HL-60 (cell line): ENCODE data around the gene YWHAQ.

Experiments used
- DNase-seq, 2 experiments: peaks; one replicate each; pipeline ENCODE4 v3.0.0-alpha.2; 2010 to 2020; ENCODE audit warnings: low read depth in 1 of 2, low spot score in 1 of 2
- H3K27ac ChIP-seq: fragments of 250-450 bp; sonication (Bioruptor Pico); replicated peaks from 2 replicates; pipeline ENCODE4 v1.5.1; 2020; ENCODE audit warnings: mild to moderate bottlenecking, moderate library complexity
- H3K27me3 ChIP-seq: fragments of 250-450 bp; sonication (Bioruptor Pico); 2 replicates; pipeline ENCODE4 v1.5.1; 2021; ENCODE audit warnings: mild to moderate bottlenecking, moderate library complexity; ENCODE audit not compliant: insufficient read depth, poor library complexity, severe bottlenecking
- H3K4me3 ChIP-seq: replicated peaks from 2 replicates; pipeline ENCODE4 v1.5.1; 2011; ENCODE audit warnings: mild to moderate bottlenecking, control low read depth, low read length; ENCODE audit not compliant: insufficient read depth
- CTCF ChIP-seq: IDR thresholded peaks from one replicate; pipeline ENCODE4 v1.5.1; 2011; ENCODE audit warnings: low read length, control low read depth, inconsistent platforms; ENCODE audit not compliant: insufficient read depth
- GABPA ChIP-seq: IDR thresholded peaks from 2 replicates; pipeline ENCODE4 v1.6.1; 2012; ENCODE audit warnings: low read depth
- POLR2AphosphoS5 ChIP-seq: IDR thresholded peaks from 2 replicates; pipeline ENCODE4 v1.6.1; 2012; ENCODE audit warnings: low read depth
- SPI1 ChIP-seq: IDR thresholded peaks from 2 replicates; pipeline ENCODE4 v1.6.1; 2012; ENCODE audit warnings: low read depth, mild to moderate bottlenecking, borderline replicate concordance
- TF ChIP-seq, protein P1 (sequence below): IDR thresholded peaks from 2 replicates; pipeline ENCODE4 v1.6.1; 2012; ENCODE audit warnings: low read depth; ENCODE audit not compliant: insufficient replicate concordance

Gene YWHAQ

GRCh38 chr2:9644603-9645002 is 13.8 kb upstream of the YWHAQ start:
- H3K4me3 ChIP-seq = no peak overlapping the region
- no peak for TF ChIP-seq CTCF
- TF ChIP-seq, protein P1, sequence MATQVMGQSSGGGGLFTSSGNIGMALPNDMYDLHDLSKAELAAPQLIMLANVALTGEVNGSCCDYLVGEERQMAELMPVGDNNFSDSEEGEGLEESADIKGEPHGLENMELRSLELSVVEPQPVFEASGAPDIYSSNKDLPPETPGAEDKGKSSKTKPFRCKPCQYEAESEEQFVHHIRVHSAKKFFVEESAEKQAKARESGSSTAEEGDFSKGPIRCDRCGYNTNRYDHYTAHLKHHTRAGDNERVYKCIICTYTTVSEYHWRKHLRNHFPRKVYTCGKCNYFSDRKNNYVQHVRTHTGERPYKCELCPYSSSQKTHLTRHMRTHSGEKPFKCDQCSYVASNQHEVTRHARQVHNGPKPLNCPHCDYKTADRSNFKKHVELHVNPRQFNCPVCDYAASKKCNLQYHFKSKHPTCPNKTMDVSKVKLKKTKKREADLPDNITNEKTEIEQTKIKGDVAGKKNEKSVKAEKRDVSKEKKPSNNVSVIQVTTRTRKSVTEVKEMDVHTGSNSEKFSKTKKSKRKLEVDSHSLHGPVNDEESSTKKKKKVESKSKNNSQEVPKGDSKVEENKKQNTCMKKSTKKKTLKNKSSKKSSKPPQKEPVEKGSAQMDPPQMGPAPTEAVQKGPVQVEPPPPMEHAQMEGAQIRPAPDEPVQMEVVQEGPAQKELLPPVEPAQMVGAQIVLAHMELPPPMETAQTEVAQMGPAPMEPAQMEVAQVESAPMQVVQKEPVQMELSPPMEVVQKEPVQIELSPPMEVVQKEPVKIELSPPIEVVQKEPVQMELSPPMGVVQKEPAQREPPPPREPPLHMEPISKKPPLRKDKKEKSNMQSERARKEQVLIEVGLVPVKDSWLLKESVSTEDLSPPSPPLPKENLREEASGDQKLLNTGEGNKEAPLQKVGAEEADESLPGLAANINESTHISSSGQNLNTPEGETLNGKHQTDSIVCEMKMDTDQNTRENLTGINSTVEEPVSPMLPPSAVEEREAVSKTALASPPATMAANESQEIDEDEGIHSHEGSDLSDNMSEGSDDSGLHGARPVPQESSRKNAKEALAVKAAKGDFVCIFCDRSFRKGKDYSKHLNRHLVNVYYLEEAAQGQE = no peak
- no peak for TF ChIP-seq POLR2AphosphoS5
- TF ChIP-seq GABPA = no peak
- TF ChIP-seq SPI1 = no peak
- no peak overlapping the region for H3K27ac ChIP-seq
- peaks cover 2% of the 10 kb centered on the region for H3K27me3 ChIP-seq
- no peak for DNase-seq

DNA sequence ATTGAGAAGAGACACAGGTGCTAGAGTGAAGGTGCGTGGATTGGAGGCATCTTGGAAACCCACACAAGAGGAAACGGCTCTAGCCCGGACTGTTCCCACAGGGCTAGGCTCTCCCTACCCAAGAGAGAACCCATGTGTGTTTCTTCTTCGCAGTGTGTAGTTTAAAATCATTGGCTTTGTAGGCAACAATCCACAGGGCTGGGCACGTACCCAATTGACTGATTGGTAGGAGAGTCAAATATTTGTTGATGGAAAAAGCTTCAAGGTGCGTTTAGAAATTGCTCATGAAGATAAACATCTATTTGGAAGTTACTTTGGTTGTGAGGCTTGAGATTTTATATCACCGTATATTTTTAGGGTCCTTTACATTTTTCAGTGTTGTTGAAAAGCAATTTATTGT is 13.2 kb upstream of the YWHAQ start:
- no peak overlapping the region for H3K27ac ChIP-seq
- H3K27me3 ChIP-seq = peaks cover 2% of the 10 kb centered on the region
- TF ChIP-seq POLR2AphosphoS5 (no peak), SPI1 (no peak), CTCF (no peak), GABPA (no peak)
- TF ChIP-seq, protein P1 = no peak
- DNase-seq = no peak
- no peak overlapping the region for H3K4me3 ChIP-seq

- Histone ChIP-seq H3K4me3 (no peak overlapping the region), H3K27me3 (peaks cover 2% of the 10 kb centered on the region), H3K27ac (no peak overlapping the region)
- TF ChIP-seq POLR2AphosphoS5 (no peak), GABPA (no peak), CTCF (no peak), SPI1 (no peak)
- TF ChIP-seq, protein P1 = no peak
- DNase-seq = no peak
Observed at GRCh38 chr2:9641641-9642040, 10.8 kb upstream of the YWHAQ start.
